Endothelial cell of umbilical vein (primary cell): ENCODE results near the gene FBN3.

Experiments
- POLR2A ChIP-seq: IDR thresholded peaks from 2 replicates; pipeline ENCODE4 v1.6.1; 2012; ENCODE audit warnings: low read depth, mild to moderate bottlenecking, control low read depth, low read length
- POLR2AphosphoS5 ChIP-seq: IDR thresholded peaks from 2 replicates; pipeline ENCODE4 v1.6.1; 2012; ENCODE audit warnings: low read depth, mild to moderate bottlenecking, control low read depth, low read length, moderate library complexity; ENCODE audit not compliant: insufficient read depth
- TF ChIP-seq, protein P1 (sequence below), 2 donors: IDR thresholded peaks; 1 replicate in 1 of 2; 2 replicates in 1 of 2; pipeline ENCODE4 v1.5.1; 2011; ENCODE audit warnings: low read length in 2 of 2, mild to moderate bottlenecking in 2 of 2, moderate library complexity in 2 of 2, control low read depth in 1 of 2, inconsistent platforms in 1 of 2, low read depth in 1 of 2; ENCODE audit not compliant: insufficient read depth in 1 of 2; ENCODE audit errors: extremely low read depth in 1 of 2

- TF ChIP-seq, protein P1, sequence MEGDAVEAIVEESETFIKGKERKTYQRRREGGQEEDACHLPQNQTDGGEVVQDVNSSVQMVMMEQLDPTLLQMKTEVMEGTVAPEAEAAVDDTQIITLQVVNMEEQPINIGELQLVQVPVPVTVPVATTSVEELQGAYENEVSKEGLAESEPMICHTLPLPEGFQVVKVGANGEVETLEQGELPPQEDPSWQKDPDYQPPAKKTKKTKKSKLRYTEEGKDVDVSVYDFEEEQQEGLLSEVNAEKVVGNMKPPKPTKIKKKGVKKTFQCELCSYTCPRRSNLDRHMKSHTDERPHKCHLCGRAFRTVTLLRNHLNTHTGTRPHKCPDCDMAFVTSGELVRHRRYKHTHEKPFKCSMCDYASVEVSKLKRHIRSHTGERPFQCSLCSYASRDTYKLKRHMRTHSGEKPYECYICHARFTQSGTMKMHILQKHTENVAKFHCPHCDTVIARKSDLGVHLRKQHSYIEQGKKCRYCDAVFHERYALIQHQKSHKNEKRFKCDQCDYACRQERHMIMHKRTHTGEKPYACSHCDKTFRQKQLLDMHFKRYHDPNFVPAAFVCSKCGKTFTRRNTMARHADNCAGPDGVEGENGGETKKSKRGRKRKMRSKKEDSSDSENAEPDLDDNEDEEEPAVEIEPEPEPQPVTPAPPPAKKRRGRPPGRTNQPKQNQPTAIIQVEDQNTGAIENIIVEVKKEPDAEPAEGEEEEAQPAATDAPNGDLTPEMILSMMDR (IDR thresholded peaks at IDR 0.05; ENCODE audit: extremely low read depth in 1 of 2, insufficient read depth in 1 of 2, low read depth in 1 of 2, low read length in 2 of 2), result no peak
- TF ChIP-seq POLR2A (no peak), POLR2AphosphoS5 (no peak)
Observed at GRCh38 chr19:8116437-8117293, 32.7 kb downstream of the FBN3 start.
